IMR-90 (cell line): ENCODE data around the gene CAP2. TPM values are rescaled to one million over a fixed set of nuclear protein-coding genes. Genes with fewer than 3 reads are reported as not detected.
"Not testable (repeated sequence)": the region's sequence is repeated elsewhere in the genome, so short reads cannot be mapped to it uniquely, and the experiment has no call there.

ENCODE experiments used
- ATAC-seq: fragments of 200-7000 bp; cut with Tn5 transposase; 2 replicates; pipeline ENCODE4 v1.9.1; 2020; ENCODE audit warnings: low read depth, mild to moderate bottlenecking, moderate library complexity
- BruUV-seq: library from RNA; stranded (reverse); fragments of 400-500 nt; replicated peaks from 2 replicates; lab custom pipeline; 2021; lab: Mats Ljungman, UMichigan
- CTCF ChIA-PET: fragments of 300-600 bp; formaldehyde crosslinking; extraction: SDS; loops from one replicate; lab custom pipeline; 2021; ENCODE audit warnings: antibody characterized with exemption; lab: Yijun Ruan, JAX
- POLR2A ChIA-PET: fragments of 300-600 bp; sonication (Branson Sonifier 250); formaldehyde crosslinking; loops from one replicate; lab custom pipeline; 2022; ENCODE audit warnings: antibody characterized with exemption; ENCODE audit not compliant: unreplicated experiment; lab: Charles Lee
- DNase-seq: peaks from one replicate; pipeline ENCODE4 v3.0.0; 2013
- H2AFZ ChIP-seq: replicated peaks from 2 replicates; pipeline ENCODE3; 2013; ENCODE audit warnings: low read length, mild to moderate bottlenecking; ENCODE audit not compliant: poor library complexity
- H2AK5ac ChIP-seq: 2 replicates; pipeline ENCODE4 v1.6.1; 2013; ENCODE audit warnings: low read depth, low read length, inconsistent platforms
- H2AK9ac ChIP-seq: replicated peaks from 2 replicates; pipeline ENCODE3; 2013; ENCODE audit warnings: mild to moderate bottlenecking, low read depth, low read length, moderate library complexity; ENCODE audit not compliant: poor library complexity
- H2BK120ac ChIP-seq: 2 replicates; pipeline ENCODE4 v1.6.1; 2013; ENCODE audit warnings: low read depth, low read length, inconsistent platforms
- H2BK15ac ChIP-seq: 3 replicates; pipeline ENCODE4 v1.6.1; 2013; ENCODE audit warnings: low read depth, low read length, inconsistent platforms
- H2BK20ac ChIP-seq: 2 replicates; pipeline ENCODE4 v1.6.1; 2013; ENCODE audit warnings: low read depth, mild to moderate bottlenecking, inconsistent platforms, low read length, moderate library complexity
- H2BK5ac ChIP-seq: 2 replicates; pipeline ENCODE4 v1.6.1; 2013; ENCODE audit warnings: mild to moderate bottlenecking, low read depth, low read length, inconsistent platforms; ENCODE audit not compliant: poor library complexity, severe bottlenecking
- H3K14ac ChIP-seq: replicated peaks from 2 replicates; pipeline ENCODE4 v1.6.1; 2013; ENCODE audit warnings: low read depth, low read length, inconsistent platforms
- H3K18ac ChIP-seq: 2 replicates; pipeline ENCODE4 v1.6.1; 2013; ENCODE audit warnings: low read depth, low read length, control low read depth
- H3K23ac ChIP-seq: 2 replicates; pipeline ENCODE4 v1.6.1; 2013; ENCODE audit warnings: low read depth, low read length, inconsistent platforms
- H3K27ac ChIP-seq: 2 replicates; pipeline ENCODE4 v1.5.1; 2013; ENCODE audit warnings: mild to moderate bottlenecking, control low read depth, low read length; ENCODE audit not compliant: insufficient read depth
- H3K27me3 ChIP-seq: 2 replicates; pipeline ENCODE4 v1.6.1; 2013; ENCODE audit warnings: low read length; ENCODE audit not compliant: control insufficient read depth, insufficient read depth
- H3K36me3 ChIP-seq: 2 replicates; pipeline ENCODE4 v1.6.1; 2013; ENCODE audit warnings: low read length, mixed read lengths; ENCODE audit not compliant: control insufficient read depth, insufficient read depth
- H3K4ac ChIP-seq: 2 replicates; pipeline ENCODE4 v1.6.1; 2013; ENCODE audit warnings: low read depth, low read length, inconsistent platforms
- H3K4me1 ChIP-seq: 2 replicates; pipeline ENCODE4 v1.6.1; 2013; ENCODE audit warnings: low read length, mixed read lengths; ENCODE audit not compliant: control insufficient read depth, insufficient read depth
- H3K4me2 ChIP-seq: 2 replicates; pipeline ENCODE4 v1.6.1; 2013; ENCODE audit warnings: low read depth, mild to moderate bottlenecking, control low read depth, low read length, moderate library complexity
- H3K4me3 ChIP-seq: 2 replicates; pipeline ENCODE4 v1.5.1; 2013; ENCODE audit warnings: low read depth, mild to moderate bottlenecking, control low read depth, low read length, moderate library complexity; ENCODE audit not compliant: insufficient read depth
- H3K56ac ChIP-seq: 2 replicates; pipeline ENCODE4 v1.6.1; 2013; ENCODE audit warnings: low read length, inconsistent platforms; ENCODE audit not compliant: insufficient read depth; ENCODE audit errors: extremely low read depth
- H3K79me1 ChIP-seq, 2 experiments: 2 replicates each; pipeline ENCODE4 v1.6.1; 2013; ENCODE audit warnings: low read length in 2 of 2, inconsistent platforms in 1 of 2, low read depth in 1 of 2
- H3K9ac ChIP-seq: 2 replicates; pipeline ENCODE4 v1.6.1; 2013; ENCODE audit warnings: low read depth, low read length, control low read depth
- H3K9me1 ChIP-seq: 2 replicates; pipeline ENCODE4 v1.6.1; 2013; ENCODE audit warnings: low read length, inconsistent platforms; ENCODE audit not compliant: insufficient read depth
- H3K9me3 ChIP-seq: 2 replicates; pipeline ENCODE4 v1.6.1; 2013; ENCODE audit warnings: low read length; ENCODE audit not compliant: control insufficient read depth, insufficient read depth
- H4K20me1 ChIP-seq: 2 replicates; pipeline ENCODE4 v1.6.1; 2013; ENCODE audit warnings: low read length, inconsistent platforms; ENCODE audit not compliant: insufficient read depth
- H4K5ac ChIP-seq: 2 replicates; pipeline ENCODE4 v1.6.1; 2013; ENCODE audit warnings: mild to moderate bottlenecking, low read depth, low read length, control low read depth
- H4K8ac ChIP-seq, 2 experiments: 2 replicates each; pipeline ENCODE4 v1.6.1; 2013; ENCODE audit warnings: low read depth in 2 of 2, low read length in 2 of 2, control low read depth in 1 of 2, inconsistent platforms in 1 of 2
- H4K91ac ChIP-seq: 2 replicates; pipeline ENCODE4 v1.6.1; 2013; ENCODE audit warnings: low read depth, low read length, inconsistent platforms; ENCODE audit not compliant: insufficient read depth
- POLR2A ChIP-seq: IDR thresholded peaks from 2 replicates; pipeline ENCODE4 v1.6.1; 2012; ENCODE audit warnings: mild to moderate bottlenecking, low read depth, low read length
- RAD21 ChIP-seq: IDR thresholded peaks from 2 replicates; pipeline ENCODE4 v1.6.1; 2012; ENCODE audit warnings: low read length, improper control_type of control experiment
- USF2 ChIP-seq: fragments of 150-350 bp; IDR thresholded peaks from 2 replicates; pipeline ENCODE4 v1.6.1; 2017; ENCODE audit warnings: mild to moderate bottlenecking, antibody characterized with exemption, low read length, low read depth
- WGBS, 2 experiments: methylation state at CpG; one replicate each; pipeline versions ENCODE4 v1.1.5 to v1.1.7; 2013; ENCODE audit warnings: missing lambda C conversion rate in 2 of 2; ENCODE audit not compliant: insufficient read length in 1 of 2; ENCODE audit errors: extremely low coverage in 2 of 2; 5-methylcytosine and 5-hydroxymethylcytosine counted together
- dilution Hi-C: fragments of 300-500 bp; cut with HindIII; formaldehyde crosslinking; loops from one replicate; pipeline ENCODE4 v1.14.3; 2018; ENCODE audit warnings: low sequenced_read_pairs; ENCODE audit not compliant: unreplicated experiment
- in situ Hi-C: fragments of 300-500 bp; cut with MboI; formaldehyde crosslinking; loops from 3 replicates; pipeline ENCODE4 v1.14.3; 2019; ENCODE audit warnings: low sequenced_read_pairs, inconsistent platforms, mixed read lengths
- intact Hi-C: fragments of 100-400 bp; cut with micrococcal nuclease; formaldehyde crosslinking; loops from 2 replicates; pipeline ENCODE4 v1.10.0; 2022
- polyA plus RNA-seq, 3 experiments: library from polyadenylated mRNA; depleted of rRNA; stranded (reverse); fragments of >200 nt; gene quantifications; 2 replicates each; pipeline ENCODE4 v1.2.3, GENCODE V29; 2012; ENCODE audit warnings: low replicate concordance in 1 of 3
- total RNA-seq: library from RNA; depleted of rRNA; stranded (reverse); fragments of >200 nt; gene quantifications from 2 replicates; pipeline ENCODE4 v1.2.3, GENCODE V29; 2012
- TF ChIP-seq, protein P1 (sequence below): conservative IDR thresholded peaks from 2 replicates; pipeline ENCODE4 v1.5.1; 2012; ENCODE audit warnings: mild to moderate bottlenecking, low read depth, low read length, improper control_type of control experiment

CAP2 gene
- total and polyA plus RNA-seq, 2 of the 4 experiments (the other 2 are of a cell fraction): 14.5 to 27.5 TPM

DNA sequence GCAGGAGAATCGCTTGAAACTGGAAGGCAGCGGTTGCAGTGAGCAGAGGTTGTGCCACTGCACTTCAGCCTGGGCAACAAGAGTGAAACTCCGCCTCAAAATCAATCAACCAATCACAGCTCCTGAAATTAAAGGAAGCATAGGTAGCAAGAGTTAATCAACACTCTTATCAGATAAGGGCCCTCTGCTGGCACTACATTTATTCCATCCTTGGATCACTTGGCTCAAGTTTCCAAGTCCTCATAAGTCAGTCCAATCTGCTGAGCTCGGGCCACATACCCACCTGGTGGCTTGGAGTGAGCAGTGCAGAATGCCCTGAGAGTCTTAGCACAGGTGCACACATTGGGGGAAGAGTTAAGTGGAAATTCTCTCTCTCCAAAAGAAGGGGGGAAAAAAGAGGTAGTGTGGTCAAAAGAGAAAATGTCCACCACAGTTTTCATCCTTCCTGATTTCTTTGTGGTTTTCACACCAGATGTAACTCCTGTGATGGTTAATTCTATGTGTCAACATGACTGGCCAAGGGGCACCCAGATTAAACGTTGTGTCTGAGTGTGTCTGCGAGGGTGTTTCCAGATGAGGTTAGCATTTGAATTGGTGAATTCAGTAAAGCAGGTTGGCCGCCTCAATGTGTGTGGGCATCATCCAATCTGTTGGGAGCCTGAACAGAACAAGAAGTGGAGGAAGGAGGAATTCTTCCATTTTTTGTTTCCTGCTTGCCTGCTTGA is 192.5 kb downstream of the CAP2 start:
- Histone ChIP-seq H3K9ac (no peak overlapping the region), H3K9me1 (peaks cover 6% of the 10 kb centered on the region; the same call in 1 of the 2 replicates), H3K36me3 (no peaks in the 10 kb centered on the region), H3K27me3 (no peaks in the 10 kb centered on the region), H2BK15ac (no peak overlapping the region), H3K56ac (no peak overlapping the region), H2AK9ac (no peak overlapping the region), H3K23ac (no peak overlapping the region), H3K14ac (no peak overlapping the region), H3K9me3 (no peaks in the 10 kb centered on the region), H3K4me1 (peaks cover 2% of the 10 kb centered on the region; the same call in 1 of the 2 replicates), H2BK120ac (no peak overlapping the region), H4K8ac (no peak overlapping the region), H3K4ac (no peak overlapping the region), H3K79me1 (no peaks in the 10 kb centered on the region), H4K91ac (no peak overlapping the region), H2AFZ (no peak overlapping the region), H3K18ac (no peak overlapping the region), H2BK5ac (no peak overlapping the region), H3K4me3 (no peak overlapping the region), H2BK20ac (no peak overlapping the region), H4K5ac (no peak overlapping the region), H3K4me2 (no peak overlapping the region), H2AK5ac (no peak overlapping the region), H3K27ac (no peak overlapping the region), H4K20me1 (no peaks in the 10 kb centered on the region)
- dilution Hi-C loops (no loop called here), in situ Hi-C loops (loop anchor here (10.0 kb wide), 1 partner anchor 301 kb away; the partner anchor contains the start of gene RBM24), intact Hi-C loops (loop anchor here (2.0 kb wide), 1 partner anchor 193 kb away; the partner anchor contains the start of gene CAP2)
- no peak for DNase-seq
- no peak for ATAC-seq
- no TSS peak for BruUV-seq
- ChIA-PET POLR2A (no interaction called here), CTCF (no interaction called here)
- 80% methylated on average over 3 of the region's 7 CpGs; no CpG with 5 or more reads in 1 of the 2 experiments for WGBS, 2 experiments
- no peak for TF ChIP-seq RAD21
- no peak for TF ChIP-seq POLR2A
- TF ChIP-seq, protein P1, sequence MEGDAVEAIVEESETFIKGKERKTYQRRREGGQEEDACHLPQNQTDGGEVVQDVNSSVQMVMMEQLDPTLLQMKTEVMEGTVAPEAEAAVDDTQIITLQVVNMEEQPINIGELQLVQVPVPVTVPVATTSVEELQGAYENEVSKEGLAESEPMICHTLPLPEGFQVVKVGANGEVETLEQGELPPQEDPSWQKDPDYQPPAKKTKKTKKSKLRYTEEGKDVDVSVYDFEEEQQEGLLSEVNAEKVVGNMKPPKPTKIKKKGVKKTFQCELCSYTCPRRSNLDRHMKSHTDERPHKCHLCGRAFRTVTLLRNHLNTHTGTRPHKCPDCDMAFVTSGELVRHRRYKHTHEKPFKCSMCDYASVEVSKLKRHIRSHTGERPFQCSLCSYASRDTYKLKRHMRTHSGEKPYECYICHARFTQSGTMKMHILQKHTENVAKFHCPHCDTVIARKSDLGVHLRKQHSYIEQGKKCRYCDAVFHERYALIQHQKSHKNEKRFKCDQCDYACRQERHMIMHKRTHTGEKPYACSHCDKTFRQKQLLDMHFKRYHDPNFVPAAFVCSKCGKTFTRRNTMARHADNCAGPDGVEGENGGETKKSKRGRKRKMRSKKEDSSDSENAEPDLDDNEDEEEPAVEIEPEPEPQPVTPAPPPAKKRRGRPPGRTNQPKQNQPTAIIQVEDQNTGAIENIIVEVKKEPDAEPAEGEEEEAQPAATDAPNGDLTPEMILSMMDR: 0 out of 2 replicates have a peak, but pooled peaks have one; percentile 3
- TF ChIP-seq USF2: no peak

DNA sequence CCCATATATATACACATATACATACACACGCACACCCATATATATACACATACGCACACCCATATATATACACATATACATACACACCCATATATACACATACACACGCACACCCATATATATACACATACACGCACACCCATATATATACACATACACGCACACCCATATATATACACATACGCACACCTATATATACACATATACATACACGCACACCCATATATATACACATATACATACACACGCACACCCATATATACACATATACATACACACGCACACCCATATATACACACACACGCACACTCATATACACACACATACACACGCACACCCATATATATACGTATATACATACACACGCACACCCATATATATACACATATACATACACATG is 193.2 kb downstream of the CAP2 start:
- H2BK15ac ChIP-seq, H3K36me3 ChIP-seq, DNase-seq, H3K56ac ChIP-seq, H2AFZ ChIP-seq, H4K8ac ChIP-seq, H3K79me1 ChIP-seq, H3K14ac ChIP-seq, intact Hi-C loops, H3K4me2 ChIP-seq, H3K4me1 ChIP-seq, H3K18ac ChIP-seq, H3K9me3 ChIP-seq, CTCF ChIA-PET, H3K27me3 ChIP-seq, H3K27ac ChIP-seq, H3K4me3 ChIP-seq, POLR2A ChIA-PET, dilution Hi-C loops, H3K4ac ChIP-seq, H2BK5ac ChIP-seq, H2AK5ac ChIP-seq, H3K9me1 ChIP-seq, H2AK9ac ChIP-seq, H4K91ac ChIP-seq, BruUV-seq, H3K9ac ChIP-seq, H4K5ac ChIP-seq, H2BK120ac ChIP-seq, H3K23ac ChIP-seq, H2BK20ac ChIP-seq, ATAC-seq, H4K20me1 ChIP-seq: not testable (repeated sequence)
- in situ Hi-C loops: loop anchor here (10.0 kb wide), 1 partner anchor 302 kb away; the partner anchor contains the start of gene RBM24
- WGBS, 2 experiments: 96 to 100% methylated on average over 8 to 13 of the region's 13 CpGs
